GM19328 (cell line): ENCODE measurements around the gene ASCL1.

Experiments used
- ATAC-seq: cut with Tn5 transposase; IDR thresholded peaks from one replicate; pipeline ENCODE4 v1.9.1; 2021; ENCODE audit warnings: mild to moderate bottlenecking, moderate library complexity; ENCODE audit not compliant: unreplicated experiment

Gene ASCL1

GRCh38 chr12:102950950-102951619, 6.4 kb upstream of the ASCL1 start:
- ATAC-seq: no peak

- no peak for ATAC-seq
Measured at GRCh38 chr12:102951841-102952240, 5.6 kb upstream of the ASCL1 start.

GRCh38 chr12:102953221-102953620, 4.3 kb upstream of the ASCL1 start:
- ATAC-seq: no peak

GRCh38 chr12:102954134-102954533, 3.3 kb upstream of the ASCL1 start:
- no peak for ATAC-seq

GRCh38 chr12:102955926-102956737, 1.3 kb upstream of the ASCL1 start:
- no peak for ATAC-seq

GRCh38 chr12:102956738-102957327, 641 bp upstream of the ASCL1 start:
- no peak for ATAC-seq

GRCh38 chr12:102958073-102958829, 777 bp downstream of the ASCL1 start:
- ATAC-seq: peak; percentile 52

- no peak for ATAC-seq
Measured at GRCh38 chr12:102958830-102959176, 1.3 kb downstream of the ASCL1 start.

- no peak for ATAC-seq
Measured at GRCh38 chr12:102959391-102959790, 1.9 kb downstream of the ASCL1 start.

- ATAC-seq: no peak
Measured at GRCh38 chr12:102960766-102961465, 3.4 kb downstream of the ASCL1 start.

GRCh38 chr12:102961466-102961855, 4.0 kb downstream of the ASCL1 start:
- no peak for ATAC-seq

- ATAC-seq: no peak
Measured at GRCh38 chr12:102962532-102962931, 5.1 kb downstream of the ASCL1 start.

- no peak for ATAC-seq
Measured at GRCh38 chr12:102962986-102963385, 5.5 kb downstream of the ASCL1 start.

GRCh38 chr12:102963796-102964195, 6.3 kb downstream of the ASCL1 start:
- ATAC-seq: no peak

GRCh38 chr12:102964872-102965271, 7.4 kb downstream of the ASCL1 start:
- no peak for ATAC-seq

GRCh38 chr12:102965281-102966155, 8.0 kb downstream of the ASCL1 start:
- ATAC-seq: no peak

GRCh38 chr12:102966200-102966863, 8.9 kb downstream of the ASCL1 start:
- no peak for ATAC-seq

GRCh38 chr12:102970780-102971179, 13.3 kb downstream of the ASCL1 start:
- no peak for ATAC-seq

- no peak for ATAC-seq
Measured at GRCh38 chr12:102971227-102971626, 13.8 kb downstream of the ASCL1 start.
